HG03460 (cell line): ENCODE results near the gene ADAM30.

Experiments used
- ATAC-seq: cut with Tn5 transposase; IDR thresholded peaks from one replicate; pipeline ENCODE4 v1.9.1; 2021; ENCODE audit not compliant: unreplicated experiment

The ADAM30 gene

GRCh38 chr1:119896303-119896702 is at the start of gene ADAM30:
Gene ADAM30 (minus strand): TSS chr1:119896515. CDS start chr1:119896336, 179 bp downstream.
- ATAC-seq = no peak

GRCh38 chr1:119943216-119943615 is 46.9 kb upstream of the ADAM30 start:
- no peak for ATAC-seq

DNA sequence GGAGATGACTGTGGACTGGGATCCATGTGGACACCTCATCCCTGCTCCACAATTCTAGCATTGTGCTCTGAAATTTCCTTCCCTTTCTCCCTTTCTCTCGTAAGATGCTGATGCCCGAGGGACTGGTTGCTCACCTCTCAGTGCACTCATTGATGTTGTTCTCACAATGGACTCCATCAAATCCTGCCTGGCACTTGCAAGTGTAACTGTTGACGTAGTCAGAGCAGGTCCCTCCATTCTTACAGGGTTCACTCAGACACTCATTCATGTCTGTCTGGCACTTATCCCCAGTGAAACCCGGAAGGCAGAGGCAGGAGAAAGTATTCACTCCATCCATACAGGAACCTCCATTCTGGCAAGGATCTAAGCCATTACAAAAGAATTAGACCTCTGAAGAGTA is 45.1 kb upstream of the ADAM30 start:
- no peak for ATAC-seq

GRCh38 chr1:119940697-119941096 is 44.4 kb upstream of the ADAM30 start:
- no peak for ATAC-seq

DNA sequence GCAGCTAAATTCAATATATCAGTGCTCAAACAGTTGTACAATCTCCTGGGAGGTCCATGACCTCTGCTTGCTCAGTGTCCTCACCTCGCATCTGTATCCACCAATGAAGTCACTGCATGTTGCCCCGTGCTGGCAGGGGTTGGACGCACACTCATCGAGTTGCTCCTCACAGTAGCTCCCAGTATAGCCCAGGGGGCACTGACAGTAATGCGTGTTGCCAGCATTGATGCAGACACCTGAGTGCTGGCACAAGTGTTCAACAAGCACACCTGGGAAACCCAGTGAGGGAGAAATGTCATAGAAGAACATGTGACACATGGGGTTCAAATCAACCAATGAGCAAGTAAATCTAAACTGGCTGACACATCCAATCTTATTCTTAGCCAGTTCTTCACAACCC is 40.9 kb upstream of the ADAM30 start:
- no peak for ATAC-seq

DNA sequence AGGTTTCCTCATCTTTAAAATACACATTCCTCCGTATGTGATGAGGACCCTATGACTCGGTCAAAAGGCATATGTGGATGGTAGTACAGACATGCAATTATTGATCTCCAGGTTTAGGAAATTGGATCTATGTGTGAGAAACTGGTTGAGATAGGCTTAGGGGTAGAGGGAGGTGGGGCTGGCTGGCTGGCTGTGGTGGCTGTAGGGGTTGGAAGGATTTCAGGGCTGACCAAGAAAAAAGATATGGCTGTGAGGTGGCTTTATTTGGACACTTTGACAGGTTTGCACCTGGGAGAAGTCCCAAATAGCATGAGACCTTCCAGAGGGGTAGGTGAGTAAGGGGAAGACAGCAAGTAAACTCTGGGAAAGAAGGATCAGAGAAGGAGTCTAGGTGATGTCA is 39.6 kb upstream of the ADAM30 start:
- ATAC-seq = no peak

DNA sequence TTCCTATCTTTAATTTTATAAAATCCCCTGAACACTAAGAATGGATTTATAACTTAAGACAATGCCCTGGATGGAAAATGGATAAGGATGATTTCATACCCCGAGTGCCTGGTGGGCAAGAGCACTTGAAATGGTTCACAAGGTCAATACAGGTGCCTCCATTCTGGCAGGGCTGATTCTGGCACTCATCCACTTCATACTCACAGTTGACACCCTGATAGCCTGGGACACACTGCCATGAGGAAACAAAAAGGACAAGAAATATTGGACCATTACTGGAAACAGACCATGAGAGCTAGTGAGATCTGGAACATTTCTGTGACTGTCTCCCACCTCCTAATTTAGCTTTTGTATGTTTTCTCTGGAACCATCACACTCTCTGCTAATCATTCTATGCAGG is 39.1 kb upstream of the ADAM30 start:
- no peak for ATAC-seq

- ATAC-seq = no peak
Measured at GRCh38 chr1:119933397-119933796, 37.1 kb upstream of the ADAM30 start.

DNA sequence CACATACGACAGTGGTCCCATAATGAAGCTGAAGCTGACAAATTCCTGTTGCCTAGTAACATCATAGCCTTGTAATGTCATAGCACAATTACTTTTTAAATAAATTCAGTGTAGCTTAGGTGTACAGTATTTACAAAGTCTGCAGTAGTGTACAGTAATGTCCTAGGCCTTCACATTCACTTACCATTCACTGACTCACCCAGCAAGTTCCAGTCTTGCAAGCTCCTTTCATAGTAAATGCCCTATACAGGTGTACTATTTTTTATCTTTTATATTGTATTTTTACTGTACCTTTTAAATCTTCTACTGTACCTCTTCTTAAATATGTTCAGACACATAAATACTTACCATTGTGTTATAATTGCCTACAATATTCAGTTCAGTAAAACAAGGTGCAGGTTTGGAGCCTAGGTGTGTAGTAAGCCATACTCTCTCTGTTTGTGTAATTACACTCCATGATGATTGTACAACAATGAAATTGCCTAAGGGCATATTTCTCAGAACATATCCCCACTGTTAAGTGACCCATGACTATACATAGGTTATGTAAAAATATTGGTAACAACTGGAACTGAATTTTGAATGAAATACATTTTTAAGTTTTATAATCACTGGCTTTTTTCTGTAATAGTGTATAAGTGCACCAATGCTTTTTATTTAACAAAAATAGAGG is 33.5 kb upstream of the ADAM30 start:
- ATAC-seq = no peak

DNA sequence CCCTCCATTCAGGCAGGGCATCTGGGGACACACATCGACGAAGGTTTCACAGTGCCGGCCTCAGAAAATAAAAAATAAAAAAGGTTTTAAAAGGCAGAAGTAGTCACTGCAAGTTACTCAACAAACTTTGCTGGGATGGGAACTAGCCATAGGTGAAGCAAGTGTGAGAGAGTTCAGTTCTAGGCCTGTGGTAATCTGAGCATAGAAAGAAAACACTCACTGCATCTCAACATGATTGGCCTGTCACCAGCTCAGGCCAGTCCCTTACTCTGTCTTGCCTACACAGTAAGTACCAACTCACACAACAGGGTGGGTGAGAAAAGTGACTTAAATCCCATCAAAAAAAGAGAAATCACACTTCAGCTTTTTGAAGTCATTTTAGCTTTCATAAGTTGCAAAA is 30.2 kb upstream of the ADAM30 start:
- ATAC-seq = no peak

DNA sequence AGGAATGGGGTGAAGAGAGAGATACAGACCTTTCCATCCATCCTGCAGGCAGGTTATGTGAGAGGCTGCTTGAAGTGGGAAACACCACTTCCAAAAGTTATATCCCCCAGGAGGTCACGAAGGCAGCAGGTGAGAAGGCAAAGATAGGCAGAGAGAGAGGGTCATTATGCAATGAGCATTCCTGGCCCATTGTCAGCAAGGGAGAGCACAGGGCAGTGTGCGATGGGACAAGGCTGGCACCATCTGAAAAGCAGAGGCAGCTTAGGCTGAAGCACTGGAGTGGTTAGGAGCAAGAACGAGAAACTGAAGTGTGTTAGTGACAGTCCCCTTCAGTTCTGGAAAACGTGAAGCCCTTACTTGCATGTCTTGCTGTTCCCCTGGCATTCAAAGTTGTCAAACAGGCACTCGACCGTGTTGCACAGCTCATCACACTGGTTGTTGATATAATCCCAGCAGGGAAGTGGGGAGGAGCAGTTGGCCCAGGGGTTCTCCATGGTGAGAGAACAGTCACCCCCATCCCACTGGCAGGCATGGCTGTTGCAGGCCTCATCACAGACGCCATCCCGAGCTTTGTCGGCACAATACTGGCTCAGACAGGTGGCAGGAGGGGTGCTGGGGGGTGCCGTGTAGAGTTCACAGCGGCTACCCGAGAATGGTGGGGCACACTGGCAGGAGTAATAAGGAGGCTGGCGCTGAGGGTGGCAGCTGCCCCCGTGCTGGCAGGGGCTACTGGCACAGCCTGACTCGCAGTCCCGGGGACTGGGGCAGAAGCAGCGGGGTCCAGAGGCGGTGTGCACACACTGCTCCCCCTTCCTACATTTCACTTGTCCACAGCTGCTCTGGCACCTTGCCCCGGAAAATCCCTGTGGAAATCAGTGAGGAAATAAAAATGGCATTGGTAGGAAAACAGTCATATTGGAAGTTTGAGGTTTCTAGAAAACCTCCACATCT is 28.9 kb upstream of the ADAM30 start:
- no peak for ATAC-seq

- ATAC-seq = no peak
Measured at GRCh38 chr1:119920104-119920968, 24.0 kb upstream of the ADAM30 start.

DNA sequence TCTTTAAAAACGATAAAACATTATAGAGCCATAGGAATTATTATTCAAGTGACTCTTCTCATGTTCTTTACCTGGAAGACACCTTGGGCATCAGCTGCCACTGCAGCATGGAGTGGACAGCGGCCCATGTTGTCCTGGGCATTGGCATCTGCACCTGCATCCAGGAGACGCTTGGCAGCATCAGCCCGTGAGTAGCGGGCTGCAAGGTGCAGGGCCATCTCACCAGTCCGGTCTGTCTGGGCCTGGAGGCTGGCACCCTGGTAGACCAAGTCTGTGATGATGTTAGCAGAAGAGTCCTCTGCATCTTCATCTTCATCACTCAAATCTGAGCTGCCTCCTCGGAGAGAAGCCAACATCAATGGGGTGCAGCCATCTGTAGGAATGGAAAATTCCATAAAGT is 22.9 kb upstream of the ADAM30 start:
- no peak for ATAC-seq

GRCh38 chr1:119918301-119918700 is 22.0 kb upstream of the ADAM30 start:
- no peak for ATAC-seq

DNA sequence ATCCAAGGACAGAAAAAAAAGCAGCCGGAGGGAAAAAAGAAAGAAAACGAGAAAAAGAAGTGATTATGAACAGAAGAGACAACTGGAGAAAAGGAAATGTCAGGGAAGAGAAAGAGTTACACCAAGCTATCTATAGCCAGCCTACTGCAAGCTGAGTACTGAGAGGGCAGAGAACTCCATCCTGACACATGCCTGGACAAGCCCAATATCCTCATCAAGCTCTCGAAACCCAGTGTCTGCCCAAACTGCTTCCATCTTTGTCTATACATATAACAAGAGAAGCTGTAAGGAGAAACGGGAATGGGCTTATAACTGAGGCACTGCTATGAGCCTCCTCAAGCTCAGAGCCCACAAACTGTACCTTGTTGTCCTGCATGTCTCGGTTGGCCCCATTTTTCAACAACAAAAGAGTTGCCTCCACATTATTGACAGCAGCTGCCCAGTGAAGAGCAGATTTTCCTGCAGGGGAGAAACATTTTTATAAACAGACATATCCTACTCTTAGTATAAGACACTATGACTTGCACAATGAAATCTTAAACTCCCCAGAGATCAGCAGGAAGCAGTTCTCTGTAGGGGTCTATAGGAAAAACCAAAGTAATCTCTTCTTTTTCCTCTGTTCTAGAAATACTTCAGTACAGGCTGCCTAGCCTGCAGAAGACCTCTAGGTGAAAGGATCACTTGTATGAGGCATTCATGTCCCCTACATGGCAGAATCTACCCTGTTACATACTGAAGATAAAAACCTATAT is 21.2 kb upstream of the ADAM30 start:
- no peak for ATAC-seq

GRCh38 chr1:119915517-119915916 is 19.2 kb upstream of the ADAM30 start:
- no peak for ATAC-seq

GRCh38 chr1:119914071-119914470 is 17.8 kb upstream of the ADAM30 start:
- ATAC-seq = no peak

DNA sequence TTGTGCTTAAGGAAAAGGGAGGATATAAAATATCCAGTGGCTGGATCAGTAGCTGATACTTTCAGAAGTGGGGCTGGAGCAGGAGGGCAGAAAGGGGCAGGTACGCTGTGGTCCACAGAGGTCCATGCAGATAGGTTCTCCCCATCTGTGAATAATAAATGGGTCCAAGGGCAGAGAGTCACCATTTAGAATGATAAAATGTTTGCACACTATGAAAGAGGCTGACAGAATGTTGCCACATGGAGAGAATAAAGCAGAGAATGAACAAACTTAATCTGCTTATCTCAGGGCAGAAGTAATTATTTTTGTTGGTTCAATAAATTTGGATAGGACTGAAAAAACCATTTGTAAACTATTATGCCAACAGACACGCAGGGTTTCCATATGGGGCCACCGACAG is 16.6 kb upstream of the ADAM30 start:
- ATAC-seq = no peak

DNA sequence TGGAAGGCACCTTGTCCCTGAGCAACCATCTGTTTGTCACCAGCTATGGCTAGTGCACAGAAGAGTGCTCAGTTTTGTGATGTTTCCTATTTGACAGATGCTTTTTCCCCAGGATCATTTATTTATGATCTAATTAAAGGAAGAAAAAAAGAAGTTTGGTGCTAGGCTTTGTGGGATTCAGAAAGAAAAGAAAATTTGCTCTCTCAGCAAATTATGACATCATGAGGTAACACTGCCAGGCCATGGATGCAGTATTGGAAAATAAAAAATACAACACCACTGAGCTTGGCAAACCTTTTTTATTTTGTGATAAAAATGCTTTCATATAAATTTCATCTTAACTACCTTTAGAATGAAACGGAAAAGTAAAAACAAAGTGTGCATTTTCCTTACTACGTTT is 15.5 kb upstream of the ADAM30 start:
- ATAC-seq = no peak

DNA sequence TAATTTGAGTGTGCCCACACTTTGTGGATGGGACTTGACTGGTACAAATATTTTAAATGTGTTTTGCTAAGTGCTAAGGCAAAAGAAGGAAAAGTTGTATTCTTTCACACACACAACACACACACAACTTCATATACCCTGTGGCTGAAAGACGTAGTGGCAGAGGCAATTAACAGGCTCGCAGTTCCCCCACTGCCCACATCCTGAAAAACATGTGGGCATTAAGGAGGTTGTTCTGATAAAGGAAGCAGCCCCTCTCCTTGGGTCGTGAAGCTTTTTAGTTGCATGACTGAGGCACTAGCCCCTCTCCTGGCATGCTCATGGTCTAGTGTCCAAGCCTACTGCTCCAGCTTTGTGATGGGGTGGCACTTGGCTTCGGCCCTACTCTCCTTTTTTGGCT is 14.3 kb upstream of the ADAM30 start:
- ATAC-seq = no peak
